OCI-LY1 (cell line): ENCODE data around the gene PBX1.

Experiments used
- H2AFZ ChIP-seq: fragments of 200-600 bp; sonication (generic), shearing (Covaris generic); 2 replicates; pipeline ENCODE4 v1.6.0; 2014; ENCODE audit warnings: antibody characterized with exemption, mild to moderate bottlenecking, low read length
- H3F3A ChIP-seq: fragments of 200-600 bp; sonication (generic), shearing (Covaris generic); 2 replicates; pipeline ENCODE4 v1.6.0; 2014; ENCODE audit warnings: mild to moderate bottlenecking, antibody characterized with exemption, low read length, moderate library complexity; ENCODE audit not compliant: insufficient read depth
- H3K27ac ChIP-seq: fragments of 200-600 bp; sonication (generic); 2 replicates; pipeline ENCODE4 v1.5.1; 2014; ENCODE audit warnings: low read length, mixed run types, mild to moderate bottlenecking, low read depth; ENCODE audit not compliant: poor library complexity, severe bottlenecking
- H3K27me3 ChIP-seq: fragments of 200-600 bp; sonication (generic); 2 replicates; pipeline ENCODE4 v1.6.0; 2014; ENCODE audit warnings: antibody characterized with exemption, mild to moderate bottlenecking, low read length, moderate library complexity; ENCODE audit not compliant: insufficient read depth
- H3K36me3 ChIP-seq: fragments of 200-600 bp; sonication (generic); 2 replicates; pipeline ENCODE4 v1.6.1; 2014; ENCODE audit warnings: mild to moderate bottlenecking, antibody characterized with exemption, low read length, moderate library complexity, mixed read lengths; ENCODE audit not compliant: insufficient read depth
- H3K4me1 ChIP-seq: fragments of 200-600 bp; sonication (generic); 2 replicates; pipeline ENCODE4 v1.5.1; 2014; ENCODE audit warnings: mild to moderate bottlenecking, low read length, moderate library complexity; ENCODE audit not compliant: insufficient read depth, severe bottlenecking
- H3K4me2 ChIP-seq: fragments of 200-600 bp; sonication (generic), shearing (Covaris generic); 2 replicates; pipeline ENCODE4 v1.6.1; 2014; ENCODE audit warnings: low read length
- H3K4me3 ChIP-seq: fragments of 200-600 bp; sonication (generic); 2 replicates; pipeline ENCODE4 v1.5.1; 2014; ENCODE audit warnings: low read length, low read depth, mild to moderate bottlenecking, mixed read lengths; ENCODE audit not compliant: poor library complexity, severe bottlenecking
- H3K79me2 ChIP-seq: fragments of 200-600 bp; shearing (Covaris generic); 2 replicates; pipeline ENCODE4 v1.6.1; 2016; ENCODE audit warnings: mixed run types, low read length, mixed read lengths; ENCODE audit not compliant: insufficient read depth
- H3K9ac ChIP-seq: fragments of 200-600 bp; sonication (generic), shearing (Covaris generic); 2 replicates; pipeline ENCODE4 v1.6.1; 2014; ENCODE audit warnings: mild to moderate bottlenecking, low read length, mixed read lengths
- H3K9me2 ChIP-seq: fragments of 200-600 bp; sonication (generic), shearing (Covaris generic); 2 replicates; pipeline ENCODE4 v1.6.1; 2014; ENCODE audit warnings: low read depth, mild to moderate bottlenecking, low read length, mixed read lengths
- H3K9me3 ChIP-seq: fragments of 200-600 bp; shearing (Covaris generic); 2 replicates; pipeline ENCODE4 v1.6.1; 2014; ENCODE audit warnings: low read length, mixed read lengths
- H4K20me1 ChIP-seq: fragments of 200-600 bp; sonication (generic), shearing (Covaris generic); 2 replicates; pipeline ENCODE4 v1.6.0; 2016; ENCODE audit warnings: mild to moderate bottlenecking, low read length; ENCODE audit not compliant: insufficient read depth
- CTCF ChIP-seq: fragments of 200-600 bp; sonication (generic), shearing (Covaris generic); IDR thresholded peaks from 2 replicates; pipeline ENCODE4 v1.5.1; 2017; ENCODE audit warnings: mild to moderate bottlenecking, antibody characterized with exemption, low read length, moderate library complexity, mixed read lengths
- EZH2 ChIP-seq: fragments of 200-600 bp; sonication (generic), shearing (Covaris generic); IDR thresholded peaks from 2 replicates; pipeline ENCODE4 v1.8.0; 2017; ENCODE audit warnings: borderline replicate concordance, mixed run types, mild to moderate bottlenecking, antibody characterized with exemption, low read length, moderate library complexity, mixed read lengths

Gene PBX1

GRCh38 chr1:164701189-164701761 is 142.3 kb downstream of the PBX1 start:
- Histone ChIP-seq H3K27me3 (no peaks in the 10 kb centered on the region), H3K79me2 (no peaks in the 10 kb centered on the region), H3K27ac (no peak overlapping the region), H4K20me1 (no peaks in the 10 kb centered on the region), H2AFZ (no peak overlapping the region), H3F3A (no peaks in the 10 kb centered on the region), H3K36me3 (no peaks in the 10 kb centered on the region), H3K4me2 (no peak overlapping the region), H3K4me3 (no peak overlapping the region), H3K9me3 (no peaks in the 10 kb centered on the region), H3K9me2 (no peaks in the 10 kb centered on the region), H3K4me1 (no peaks in the 10 kb centered on the region), H3K9ac (no peak overlapping the region)
- TF ChIP-seq CTCF (no peak), EZH2 (no peak)

GRCh38 chr1:164702216-164702615 is 143.2 kb downstream of the PBX1 start:
- H3K4me3 ChIP-seq, result no peak overlapping the region
- no peaks in the 10 kb centered on the region for H3K36me3 ChIP-seq
- no peak overlapping the region for H3K27ac ChIP-seq
- no peak overlapping the region for H2AFZ ChIP-seq
- no peaks in the 10 kb centered on the region for H3K9me2 ChIP-seq
- H3K4me2 ChIP-seq, result no peak overlapping the region
- H3F3A ChIP-seq, result no peaks in the 10 kb centered on the region
- TF ChIP-seq CTCF, result no peak
- TF ChIP-seq EZH2, result no peak
- no peaks in the 10 kb centered on the region for H3K9me3 ChIP-seq
- H3K27me3 ChIP-seq, result no peaks in the 10 kb centered on the region
- no peak overlapping the region for H3K9ac ChIP-seq
- no peaks in the 10 kb centered on the region for H3K4me1 ChIP-seq
- H4K20me1 ChIP-seq, result no peaks in the 10 kb centered on the region
- no peaks in the 10 kb centered on the region for H3K79me2 ChIP-seq

GRCh38 chr1:164702664-164703063 is 143.7 kb downstream of the PBX1 start:
- Histone ChIP-seq H3K9me3 (no peaks in the 10 kb centered on the region), H3K27ac (no peak overlapping the region), H3K4me2 (no peak overlapping the region), H3K4me1 (no peaks in the 10 kb centered on the region), H3K9me2 (no peaks in the 10 kb centered on the region), H3K9ac (no peak overlapping the region), H3K79me2 (no peaks in the 10 kb centered on the region), H3K4me3 (no peak overlapping the region), H3F3A (no peaks in the 10 kb centered on the region), H4K20me1 (no peaks in the 10 kb centered on the region), H3K27me3 (no peaks in the 10 kb centered on the region), H3K36me3 (no peaks in the 10 kb centered on the region), H2AFZ (no peak overlapping the region)
- no peak for TF ChIP-seq CTCF
- TF ChIP-seq EZH2, result no peak
